Amniotic epithelial cell (primary cell): ENCODE data around the gene RGS9.
A peak's percentile ranks its signal among the peaks of the same experiment; 100 is the strongest.

ENCODE experiments used
- DNase-seq: peaks from one replicate; pipeline ENCODE4 v3.0.0-alpha.2; 2010; ENCODE audit warnings: low read depth

RGS9 gene

GRCh38 chr17:65219124-65219523 lies 82.0 kb downstream of the RGS9 start:
- DNase-seq, result no peak

GRCh38 chr17:65219707-65220106 lies 82.5 kb downstream of the RGS9 start:
- no peak for DNase-seq

- no peak for DNase-seq
Observed at GRCh38 chr17:65220732-65221131, 83.6 kb downstream of the RGS9 start.

- DNase-seq, result no peak
Observed at GRCh38 chr17:65222214-65222738, 85.1 kb downstream of the RGS9 start.

GRCh38 chr17:65225061-65225460 lies 87.9 kb downstream of the RGS9 start:
- no peak for DNase-seq

GRCh38 chr17:65226227-65226626 lies 89.1 kb downstream of the RGS9 start:
- no peak for DNase-seq

- DNase-seq, result no peak
Observed at GRCh38 chr17:65227637-65228036, 90.5 kb downstream of the RGS9 start.

- DNase-seq, result no peak
Observed at GRCh38 chr17:65228287-65228686, 91.1 kb downstream of the RGS9 start.

- DNase-seq, result peak; percentile 92
Observed at GRCh38 chr17:65228734-65229620, 91.8 kb downstream of the RGS9 start.

GRCh38 chr17:65229621-65229995 lies 92.4 kb downstream of the RGS9 start:
- no peak for DNase-seq

- DNase-seq, result no peak
Observed at GRCh38 chr17:65230040-65230439, 92.9 kb downstream of the RGS9 start.

GRCh38 chr17:65231086-65231485 lies 93.9 kb downstream of the RGS9 start:
- no peak for DNase-seq

- peak; percentile 92 for DNase-seq
Observed at GRCh38 chr17:65231662-65232335, 94.6 kb downstream of the RGS9 start.

GRCh38 chr17:65235284-65235683 lies 98.1 kb downstream of the RGS9 start:
- peak; percentile 54 for DNase-seq

- no peak for DNase-seq
Observed at GRCh38 chr17:65236321-65236720, 99.2 kb downstream of the RGS9 start.

- no peak for DNase-seq
Observed at GRCh38 chr17:65243838-65244625, 106.9 kb downstream of the RGS9 start.

GRCh38 chr17:65246252-65246651 lies 109.1 kb downstream of the RGS9 start:
- no peak for DNase-seq

- DNase-seq, result no peak
Observed at GRCh38 chr17:65249774-65250173, 112.6 kb downstream of the RGS9 start.

- peak; percentile 38 for DNase-seq
Observed at GRCh38 chr17:65254166-65254565, 117.0 kb downstream of the RGS9 start.

- DNase-seq, result no peak
Observed at GRCh38 chr17:65259281-65259680, 122.1 kb downstream of the RGS9 start.

- DNase-seq, result no peak
Observed at GRCh38 chr17:65259696-65260485, 122.7 kb downstream of the RGS9 start.

GRCh38 chr17:65260626-65261025 lies 123.5 kb downstream of the RGS9 start:
- no peak for DNase-seq
